Measurements from ENCODE around the gene OCSTAMP. TPM values are rescaled to one million over a fixed set of nuclear protein-coding genes. Genes with fewer than 3 reads are reported as not detected.

Gene OCSTAMP
- total and polyA plus RNA-seq, 12 donors: not detected

- DNase-seq (no peak), ATAC-seq (no peak)
- intact Hi-C loops (cut with DNase I): no loop called here
- Histone ChIP-seq H3K36me3 (no peaks in the 10 kb centered on the region), H3K9me3 (no peaks in the 10 kb centered on the region), H3K4me1 (peaks cover 0 to 21% (median 0%) of the 10 kb centered on the region in 9 donors), H3K27me3 (peaks cover 0 to 38% (median 21%) of the 10 kb centered on the region in 7 donors), H3K4me3 (no peak overlapping the region), H3K27ac (no peak overlapping the region)
- TF ChIP-seq, protein P1, sequence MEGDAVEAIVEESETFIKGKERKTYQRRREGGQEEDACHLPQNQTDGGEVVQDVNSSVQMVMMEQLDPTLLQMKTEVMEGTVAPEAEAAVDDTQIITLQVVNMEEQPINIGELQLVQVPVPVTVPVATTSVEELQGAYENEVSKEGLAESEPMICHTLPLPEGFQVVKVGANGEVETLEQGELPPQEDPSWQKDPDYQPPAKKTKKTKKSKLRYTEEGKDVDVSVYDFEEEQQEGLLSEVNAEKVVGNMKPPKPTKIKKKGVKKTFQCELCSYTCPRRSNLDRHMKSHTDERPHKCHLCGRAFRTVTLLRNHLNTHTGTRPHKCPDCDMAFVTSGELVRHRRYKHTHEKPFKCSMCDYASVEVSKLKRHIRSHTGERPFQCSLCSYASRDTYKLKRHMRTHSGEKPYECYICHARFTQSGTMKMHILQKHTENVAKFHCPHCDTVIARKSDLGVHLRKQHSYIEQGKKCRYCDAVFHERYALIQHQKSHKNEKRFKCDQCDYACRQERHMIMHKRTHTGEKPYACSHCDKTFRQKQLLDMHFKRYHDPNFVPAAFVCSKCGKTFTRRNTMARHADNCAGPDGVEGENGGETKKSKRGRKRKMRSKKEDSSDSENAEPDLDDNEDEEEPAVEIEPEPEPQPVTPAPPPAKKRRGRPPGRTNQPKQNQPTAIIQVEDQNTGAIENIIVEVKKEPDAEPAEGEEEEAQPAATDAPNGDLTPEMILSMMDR (IDR thresholded peaks at IDR 0.05): no peak
- 74 to 80% methylated on average over 6 of the region's 6 CpGs for WGBS, 2 donors
Observed at GRCh38 chr20:46546936-46547335, 3.5 kb downstream of the OCSTAMP start.

DNA sequence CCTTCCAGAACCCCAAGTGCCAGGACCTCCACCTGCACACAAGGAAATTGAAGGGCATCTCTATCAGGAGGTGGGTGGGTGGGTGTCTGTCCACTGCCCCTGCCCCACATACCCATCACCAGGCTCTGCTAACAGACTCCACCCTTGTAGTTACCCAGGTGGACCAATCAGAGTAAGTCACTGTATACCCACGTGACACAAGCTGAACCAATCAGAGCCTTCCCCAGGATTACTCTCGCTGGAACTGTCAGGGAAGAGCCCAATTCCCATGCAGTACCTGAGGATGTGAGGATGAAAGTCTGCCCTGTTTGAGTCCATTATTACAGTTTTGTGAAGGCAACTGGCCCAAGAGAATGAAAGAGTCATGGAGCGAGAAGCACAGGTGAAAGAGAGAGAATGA, 4.2 kb downstream of the OCSTAMP start:
- Histone ChIP-seq H3K4me3 (no peak overlapping the region), H3K27ac (no peak overlapping the region), H3K27me3 (peaks cover 0 to 43% (median 28%) of the 10 kb centered on the region in 7 donors), H3K4me1 (peaks cover 0 to 18% (median 0%) of the 10 kb centered on the region in 9 donors), H3K9me3 (no peaks in the 10 kb centered on the region), H3K36me3 (no peaks in the 10 kb centered on the region)
- WGBS, 2 donors: 73 to 79% methylated on average over 3 of the region's 3 CpGs
- TF ChIP-seq, protein P1 (IDR thresholded peaks at IDR 0.05): no peak
- intact Hi-C loops (cut with DNase I): no loop called here
- ATAC-seq: no peak
- DNase-seq: no peak

- TF ChIP-seq, protein P1 (IDR thresholded peaks at IDR 0.05): no peak
- Histone ChIP-seq H3K27me3 (peaks cover 0 to 48% (median 33%) of the 10 kb centered on the region in 7 donors), H3K36me3 (no peaks in the 10 kb centered on the region), H3K4me3 (no peak overlapping the region), H3K9me3 (no peaks in the 10 kb centered on the region), H3K27ac (no peak overlapping the region), H3K4me1 (peaks cover 0 to 18% (median 0%) of the 10 kb centered on the region in 9 donors)
- 93 to 96% methylated on average over 9 of the region's 9 CpGs for WGBS, 2 donors
- DNase-seq: no peak
- ATAC-seq: no peak
- intact Hi-C loops (cut with DNase I): no loop called here
Observed at GRCh38 chr20:46545827-46546138, 4.7 kb downstream of the OCSTAMP start.

- ATAC-seq (no peak), DNase-seq (no peak)
- H3K27me3 ChIP-seq: peaks cover 0 to 50% (median 37%) of the 10 kb centered on the region in 7 donors
Observed at GRCh38 chr20:46545077-46545826, 5.2 kb downstream of the OCSTAMP start.

More at GRCh38 chr20:46545077-46545826, 5.2 kb downstream of the OCSTAMP start:
- Histone ChIP-seq H3K4me3 (no peak overlapping the region), H3K4me1 (peaks cover 0 to 14% (median 0%) of the 10 kb centered on the region in 9 donors), H3K27ac (no peak overlapping the region), H3K36me3 (no peaks in the 10 kb centered on the region), H3K9me3 (no peaks in the 10 kb centered on the region)
- intact Hi-C loops (cut with DNase I): no loop called here
- TF ChIP-seq, protein P1 (IDR thresholded peaks at IDR 0.05): no peak
- WGBS, 2 donors: 84 to 87% methylated on average over 14 of the region's 14 CpGs
